ENCODE measurements around the gene NHSL2.

DNA sequence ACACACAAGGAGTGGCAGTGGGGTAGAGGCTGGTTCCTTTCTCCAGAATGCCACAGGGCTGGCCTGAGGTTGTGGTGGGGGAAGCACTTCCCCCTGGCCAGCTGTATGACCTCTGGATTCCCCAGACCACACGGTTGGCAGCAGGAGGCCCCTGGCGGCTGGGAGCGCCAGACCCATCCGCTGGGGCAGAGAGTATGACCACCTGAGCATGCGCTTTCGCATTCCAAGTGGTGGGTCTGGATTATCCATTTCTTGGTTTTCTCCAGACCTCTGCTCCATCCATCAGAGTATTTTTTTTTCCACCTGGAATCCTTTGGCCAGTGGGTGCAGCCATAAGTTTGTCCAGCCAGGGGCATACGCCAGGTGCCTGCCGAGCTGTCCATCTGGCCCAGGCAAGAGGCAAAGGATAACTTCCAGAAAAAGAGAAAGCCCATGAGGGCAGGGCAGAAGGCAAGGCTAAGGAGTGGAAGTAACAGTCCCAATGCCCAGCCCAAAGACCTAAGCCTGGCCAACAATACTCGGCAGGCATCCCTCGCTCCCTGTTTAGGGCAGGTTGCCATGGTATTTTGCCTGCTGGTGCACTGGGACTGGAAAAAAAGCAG, 39.3 kb downstream of the NHSL2 start:
- TF ChIP-seq CTCF (IDR thresholded peaks at IDR 0.05): no peak
- no peak for TF ChIP-seq POLR2A (IDR thresholded peaks at IDR 0.05; ENCODE audit: low read depth)

Measured in esophagus muscularis mucosa (tissue), 3 donors.